Measurements from ENCODE around the gene ZSWIM9. TPM values are rescaled to one million over a fixed set of nuclear protein-coding genes. Genes with fewer than 3 reads are reported as not detected.

Gene ZSWIM9
- 2.7 and 3.3 TPM in 2 replicates for total RNA-seq

DNA sequence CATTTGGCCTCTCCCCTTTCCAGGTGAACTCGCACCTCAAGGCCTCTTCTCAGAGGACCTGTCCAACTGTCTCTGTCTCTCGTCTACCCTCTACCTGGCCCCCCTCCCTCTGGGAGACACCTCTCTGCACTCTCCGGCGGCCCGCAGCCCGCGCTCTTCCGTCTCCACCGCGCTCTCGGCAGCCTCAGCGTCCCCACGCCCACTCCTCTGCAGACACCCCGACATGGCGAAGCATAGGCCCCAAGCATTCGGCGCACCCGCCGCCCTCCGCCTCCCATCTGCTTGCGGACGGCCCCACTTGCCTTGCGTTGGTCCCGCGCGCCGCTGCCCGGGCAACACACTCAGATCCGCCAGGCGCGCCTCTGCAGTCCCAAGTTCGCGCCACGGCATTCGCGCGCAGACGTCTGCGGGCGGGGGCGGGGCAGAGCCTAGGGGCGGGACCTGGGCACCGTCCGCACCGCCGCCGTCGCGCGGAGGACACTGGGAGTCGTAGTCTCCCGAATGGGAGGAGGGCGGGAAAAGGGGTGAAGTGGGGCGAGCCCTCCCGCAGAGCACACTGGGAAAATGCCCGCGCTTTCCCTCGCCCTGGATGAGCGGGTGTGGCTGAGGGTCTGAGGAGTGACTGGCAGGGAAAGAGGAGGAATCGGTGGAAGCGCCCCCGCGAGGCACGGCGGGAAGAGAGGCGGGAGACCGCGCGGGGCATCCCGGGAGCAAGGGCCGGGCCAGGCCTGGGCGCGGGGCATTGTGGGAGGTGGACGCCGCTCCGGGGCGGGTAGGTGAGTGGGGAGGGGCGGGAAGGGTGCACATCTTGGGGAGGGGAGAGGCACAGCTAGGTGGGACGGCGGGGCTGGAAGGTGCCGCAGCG lies at the start of gene ZSWIM9, which contains the start of gene LIG1:
Gene ZSWIM9, plus strand, starts transcription at position 742 of the 865 bp plus-strand sequence. CDS start 1,123 bp downstream, outside the sequence.
Gene LIG1, minus strand, starts transcription at position 406 of the 865 bp plus-strand sequence. CDS start 4,778 bp downstream, outside the sequence.

Other genes with a start within 250 kb of the ZSWIM9 start
- not detected in 2 replicates for gene BSPH1, start 178.5 kb upstream of the ZSWIM9 start, total RNA-seq
- not detected in 2 replicates for gene ELSPBP1, start 176.0 kb upstream of the ZSWIM9 start, total RNA-seq
- gene CABP5, start 126.6 kb upstream of the ZSWIM9 start, total RNA-seq = not detected in 2 replicates
- 17.5 and 19.3 TPM in 2 replicates for gene PLA2G4C, start 59.9 kb upstream of the ZSWIM9 start, total RNA-seq
- gene LIG1, start 336 bp upstream of the ZSWIM9 start, total RNA-seq = 5.3 and 18.5 TPM in 2 replicates
- gene CARD8, start 85.2 kb downstream of the ZSWIM9 start, total RNA-seq = 11.6 and 14.7 TPM in 2 replicates
- gene ZNF114, start 99.4 kb downstream of the ZSWIM9 start, total RNA-seq = 0.32 and 0.59 TPM in 2 replicates
- gene EMP3, start 154.9 kb downstream of the ZSWIM9 start, total RNA-seq = 32.1 and 62.7 TPM in 2 replicates
- 2.1 and 5.6 TPM in 2 replicates for gene TMEM143, start 193.3 kb downstream of the ZSWIM9 start, total RNA-seq
- gene SYNGR4, start 193.7 kb downstream of the ZSWIM9 start, total RNA-seq = not detected in 2 replicates
- gene KDELR1, start 220.9 kb downstream of the ZSWIM9 start, total RNA-seq = 76.6 and 96.8 TPM in 2 replicates
- 1.5 and 2.5 TPM in 2 replicates for gene GRIN2D, start 223.0 kb downstream of the ZSWIM9 start, total RNA-seq

Data from smooth muscle cell of the umbilical artery (primary cell).